Measurements from ENCODE around the gene DCDC1. TPM values are rescaled to one million over a fixed set of nuclear protein-coding genes. Genes with fewer than 3 reads are reported as not detected.

DCDC1 gene
- total RNA-seq, 1 experiment from 2014 or later, result 0.22 TPM

DNA sequence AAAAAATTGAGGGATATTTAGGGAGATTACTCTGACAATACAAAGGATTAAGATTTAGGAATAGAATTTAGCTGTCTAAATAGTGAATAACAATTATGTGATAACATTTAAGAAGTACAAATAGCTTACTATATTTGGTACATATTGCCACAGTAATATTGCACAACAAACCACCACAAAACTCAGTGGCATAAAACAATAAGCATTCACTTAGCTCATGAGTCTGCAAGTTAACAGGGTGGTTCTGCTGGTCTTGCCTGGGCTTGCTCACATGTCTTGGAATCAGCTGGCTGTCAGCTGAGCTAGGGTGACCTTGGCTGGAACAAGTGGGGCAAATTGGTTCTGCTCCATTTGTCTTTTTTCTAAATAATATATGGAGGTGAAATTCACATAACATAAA lies 115.1 kb downstream of the DCDC1 start:
- TF ChIP-seq ZBTB21 (CRISPR knock-in tag; IDR thresholded peaks at IDR 0.05; ENCODE audit: borderline replicate concordance) (no peak), ETV6 (CRISPR knock-in tag; IDR thresholded peaks at IDR 0.05) (no peak), MYBL2 (CRISPR knock-in tag; IDR thresholded peaks at IDR 0.05) (no peak), ELF4 (CRISPR knock-in tag; IDR thresholded peaks at IDR 0.05; ENCODE audit: low read depth) (no peak), GRHL2 (CRISPR knock-in tag; IDR thresholded peaks at IDR 0.05; ENCODE audit: insufficient replicate concordance, severe bottlenecking) (no peak), TP53 (CRISPR knock-in tag; IDR thresholded peaks at IDR 0.05) (no peak), JAZF1 (CRISPR knock-in tag; IDR thresholded peaks at IDR 0.05) (no peak)
- DNase-seq (ENCODE audit: low spot score) (no peak), ATAC-seq (no peak)
- ChIA-PET CTCF (interaction anchor here (1.2 to 1.8 kb wide), 3 partner anchors 10 to 148 kb away, joined by 6 read pairs; no protein-coding TSS in a partner anchor), POLR2A (no interaction called here)
- Mint-ChIP-seq H3K27me3 (ENCODE audit: low read depth) (peaks cover 4% of the 10 kb centered on the region), H3K36me3 (no peaks in the 10 kb centered on the region), H3K4me3 (no peak overlapping the region), H3K4me1 (peaks cover 4% of the 10 kb centered on the region; the same call in 1 of the 2 replicates), H3K9me3 (no peaks in the 10 kb centered on the region), H3K27ac (no peak overlapping the region)

DNA sequence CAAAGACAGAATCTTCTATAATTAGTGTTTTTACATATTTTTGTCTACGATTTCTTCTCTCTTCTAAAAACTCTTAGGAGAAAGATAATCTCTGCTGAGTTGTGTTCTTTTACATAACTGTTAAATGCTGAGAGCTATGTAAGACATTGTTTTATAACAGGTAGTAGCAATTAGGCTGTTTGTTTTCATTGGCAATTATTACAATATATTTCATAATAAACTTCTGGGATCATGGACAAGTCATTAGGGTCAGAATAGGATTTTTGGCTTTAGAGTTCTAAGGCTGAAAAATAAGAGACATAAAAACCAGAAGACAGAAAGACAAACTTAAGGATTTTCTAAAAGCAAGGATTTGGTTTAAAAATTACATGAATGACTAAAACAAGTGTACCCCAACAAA lies 120.8 kb downstream of the DCDC1 start:
- TF ChIP-seq, protein P1, sequence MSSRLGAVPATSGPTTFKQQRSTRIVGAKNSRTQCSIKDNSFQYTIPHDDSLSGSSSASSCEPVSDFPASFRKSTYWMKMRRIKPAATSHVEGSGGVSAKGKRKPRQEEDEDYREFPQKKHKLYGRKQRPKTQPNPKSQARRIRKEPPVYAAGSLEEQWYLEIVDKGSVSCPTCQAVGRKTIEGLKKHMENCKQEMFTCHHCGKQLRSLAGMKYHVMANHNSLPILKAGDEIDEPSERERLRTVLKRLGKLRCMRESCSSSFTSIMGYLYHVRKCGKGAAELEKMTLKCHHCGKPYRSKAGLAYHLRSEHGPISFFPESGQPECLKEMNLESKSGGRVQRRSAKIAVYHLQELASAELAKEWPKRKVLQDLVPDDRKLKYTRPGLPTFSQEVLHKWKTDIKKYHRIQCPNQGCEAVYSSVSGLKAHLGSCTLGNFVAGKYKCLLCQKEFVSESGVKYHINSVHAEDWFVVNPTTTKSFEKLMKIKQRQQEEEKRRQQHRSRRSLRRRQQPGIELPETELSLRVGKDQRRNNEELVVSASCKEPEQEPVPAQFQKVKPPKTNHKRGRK (CRISPR knock-in tag; IDR thresholded peaks at IDR 0.05; ENCODE audit: borderline replicate concordance), result no peak
- TF ChIP-seq SMAD4 (CRISPR knock-in tag; IDR thresholded peaks at IDR 0.05) (no peak), RELA (CRISPR knock-in tag; IDR thresholded peaks at IDR 0.05; ENCODE audit: borderline replicate concordance) (no peak)
- Mint-ChIP-seq H3K4me3 (no peak overlapping the region), H3K27me3 (ENCODE audit: low read depth) (peaks cover 6% of the 10 kb centered on the region), H3K9me3 (no peaks in the 10 kb centered on the region), H3K27ac (no peak overlapping the region), H3K4me1 (peaks cover 39% of the 10 kb centered on the region), H3K36me3 (no peaks in the 10 kb centered on the region)
- no peak for DNase-seq (ENCODE audit: low spot score)
- ChIA-PET CTCF (no interaction called here), POLR2A (no interaction called here)
- ATAC-seq, result no peak

GRCh38 chr11:31247321-31247720 lies 122.2 kb downstream of the DCDC1 start:
- DNase-seq (ENCODE audit: low spot score), result no peak
- POLR2A ChIA-PET, result no interaction called here
- no peak overlapping the region for H3K4me3 Mint-ChIP-seq
- ATAC-seq, result no peak
- H3K27me3 Mint-ChIP-seq (ENCODE audit: low read depth), result peaks cover 6% of the 10 kb centered on the region
- CTCF ChIA-PET, result no interaction called here
- H3K27ac Mint-ChIP-seq, result no peak overlapping the region
- H3K4me1 Mint-ChIP-seq, result peaks cover 49% of the 10 kb centered on the region
- TF ChIP-seq FOXP4 (CRISPR knock-in tag; IDR thresholded peaks at IDR 0.05) (no peak), NR1H2 (CRISPR knock-in tag; IDR thresholded peaks at IDR 0.05) (no peak), ELF4 (CRISPR knock-in tag; IDR thresholded peaks at IDR 0.05; ENCODE audit: low read depth) (no peak), CREM (CRISPR knock-in tag; IDR thresholded peaks at IDR 0.05) (no peak), ZNF219 (CRISPR knock-in tag; IDR thresholded peaks at IDR 0.05; ENCODE audit: borderline replicate concordance) (no peak)
- TF ChIP-seq, protein P2, sequence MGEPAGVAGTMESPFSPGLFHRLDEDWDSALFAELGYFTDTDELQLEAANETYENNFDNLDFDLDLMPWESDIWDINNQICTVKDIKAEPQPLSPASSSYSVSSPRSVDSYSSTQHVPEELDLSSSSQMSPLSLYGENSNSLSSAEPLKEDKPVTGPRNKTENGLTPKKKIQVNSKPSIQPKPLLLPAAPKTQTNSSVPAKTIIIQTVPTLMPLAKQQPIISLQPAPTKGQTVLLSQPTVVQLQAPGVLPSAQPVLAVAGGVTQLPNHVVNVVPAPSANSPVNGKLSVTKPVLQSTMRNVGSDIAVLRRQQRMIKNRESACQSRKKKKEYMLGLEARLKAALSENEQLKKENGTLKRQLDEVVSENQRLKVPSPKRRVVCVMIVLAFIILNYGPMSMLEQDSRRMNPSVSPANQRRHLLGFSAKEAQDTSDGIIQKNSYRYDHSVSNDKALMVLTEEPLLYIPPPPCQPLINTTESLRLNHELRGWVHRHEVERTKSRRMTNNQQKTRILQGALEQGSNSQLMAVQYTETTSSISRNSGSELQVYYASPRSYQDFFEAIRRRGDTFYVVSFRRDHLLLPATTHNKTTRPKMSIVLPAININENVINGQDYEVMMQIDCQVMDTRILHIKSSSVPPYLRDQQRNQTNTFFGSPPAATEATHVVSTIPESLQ (CRISPR knock-in tag; IDR thresholded peaks at IDR 0.05), result no peak
- TF ChIP-seq, protein P3, sequence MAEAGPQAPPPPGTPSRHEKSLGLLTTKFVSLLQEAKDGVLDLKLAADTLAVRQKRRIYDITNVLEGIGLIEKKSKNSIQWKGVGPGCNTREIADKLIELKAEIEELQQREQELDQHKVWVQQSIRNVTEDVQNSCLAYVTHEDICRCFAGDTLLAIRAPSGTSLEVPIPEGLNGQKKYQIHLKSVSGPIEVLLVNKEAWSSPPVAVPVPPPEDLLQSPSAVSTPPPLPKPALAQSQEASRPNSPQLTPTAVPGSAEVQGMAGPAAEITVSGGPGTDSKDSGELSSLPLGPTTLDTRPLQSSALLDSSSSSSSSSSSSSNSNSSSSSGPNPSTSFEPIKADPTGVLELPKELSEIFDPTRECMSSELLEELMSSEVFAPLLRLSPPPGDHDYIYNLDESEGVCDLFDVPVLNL (CRISPR knock-in tag; IDR thresholded peaks at IDR 0.05; ENCODE audit: borderline replicate concordance, low read depth), result no peak
- H3K36me3 Mint-ChIP-seq, result no peaks in the 10 kb centered on the region
- no peaks in the 10 kb centered on the region for H3K9me3 Mint-ChIP-seq

All from WTC11 (cell line).